MG63 (cell line): ENCODE measurements around the gene RNF41. TPM values are rescaled to one million over a fixed set of nuclear protein-coding genes. Genes with fewer than 3 reads are reported as not detected.
"Not testable (repeated sequence)": the region's sequence is repeated elsewhere in the genome, so short reads cannot be mapped to it uniquely, and the experiment has no call there.

Source experiments
- DNase-seq: peaks from one replicate; pipeline ENCODE4 v3.0.0-alpha.2; 2020
- H3K27me3 ChIP-seq: fragments of 250-450 bp; sonication (Bioruptor Pico); 2 replicates; pipeline ENCODE4 v1.5.1; 2020; ENCODE audit warnings: mild to moderate bottlenecking, moderate library complexity
- H3K36me3 ChIP-seq: fragments of 250-450 bp; sonication (Bioruptor Pico); 2 replicates; pipeline ENCODE4 v1.5.1; 2020; ENCODE audit warnings: mild to moderate bottlenecking, moderate library complexity
- H3K4me3 ChIP-seq: fragments of 250-450 bp; sonication (Bioruptor Pico); 2 replicates; pipeline ENCODE4 v1.5.1; 2020; ENCODE audit warnings: mild to moderate bottlenecking, moderate library complexity
- H3K9me3 ChIP-seq: fragments of 250-450 bp; sonication (Bioruptor Pico); 2 replicates; pipeline ENCODE4 v1.5.1; 2020; ENCODE audit warnings: mild to moderate bottlenecking, moderate library complexity
- total RNA-seq: library from RNA; depleted of rRNA; stranded (reverse); fragments of >200 nt; shearing (Covaris generic); gene quantifications from 2 replicates; pipeline ENCODE4 v1.2.3, GENCODE V29; 2014; ENCODE audit warnings: low replicate concordance

The RNF41 gene
- total RNA-seq, 1 experiment from 2014 or later = 107 TPM

GRCh38 chr12:56162468-56163290 is 59.0 kb downstream of the RNF41 start:
- no peak for DNase-seq
- Histone ChIP-seq H3K36me3 (peaks cover 69% of the 10 kb centered on the region), H3K9me3 (no peaks in the 10 kb centered on the region), H3K4me3 (no peak overlapping the region), H3K27me3 (no peaks in the 10 kb centered on the region)

- no peak for DNase-seq
- Histone ChIP-seq H3K36me3 (peaks cover 63% of the 10 kb centered on the region), H3K4me3 (no peak overlapping the region)
Measured at GRCh38 chr12:56161690-56162351, 59.9 kb downstream of the RNF41 start.

DNA sequence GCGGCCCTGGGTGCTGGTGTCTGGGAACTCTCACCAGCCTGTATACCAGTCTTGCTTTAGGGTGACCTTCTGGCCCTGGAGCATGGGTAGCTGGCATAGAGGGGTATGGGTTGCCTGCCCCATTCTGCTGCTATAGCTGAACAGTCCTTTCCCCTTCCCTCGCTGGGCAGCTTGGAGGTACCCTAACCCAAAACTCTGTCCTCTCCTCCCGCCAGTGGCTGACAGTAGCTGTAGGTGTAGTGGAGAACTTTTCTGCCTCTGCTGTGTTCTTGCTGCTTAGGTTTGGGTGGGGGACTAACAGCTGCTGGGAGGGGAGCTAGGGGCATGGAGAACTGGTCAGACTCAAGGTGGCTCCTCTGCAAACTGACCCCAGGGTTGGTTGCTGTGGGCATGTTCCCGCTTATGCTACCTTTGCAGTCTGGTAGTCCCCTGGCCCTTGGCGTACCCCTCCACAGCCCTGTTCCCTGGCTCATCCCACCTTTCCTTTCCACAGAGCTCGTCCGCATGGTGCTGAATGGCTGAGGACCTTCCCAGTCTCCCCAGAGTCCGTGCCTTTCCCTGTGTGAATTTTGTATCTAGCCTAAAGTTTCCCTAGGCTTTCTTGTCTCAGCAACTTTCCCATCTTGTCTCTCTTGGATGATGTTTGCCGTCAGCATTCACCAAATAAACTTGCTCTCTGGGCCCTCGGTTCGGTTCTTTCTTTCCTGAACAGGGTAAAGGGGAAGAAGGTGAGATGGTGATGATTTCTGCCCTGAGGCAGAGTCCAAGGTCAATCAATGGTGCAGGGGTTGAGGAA is 60.6 kb downstream of the RNF41 start:
- Histone ChIP-seq H3K4me3 (no peak overlapping the region), H3K27me3 (no peaks in the 10 kb centered on the region), H3K9me3 (no peaks in the 10 kb centered on the region), H3K36me3 (peaks cover 61% of the 10 kb centered on the region)
- DNase-seq = no peak

More at GRCh38 chr12:56161690-56162351, 59.9 kb downstream of the RNF41 start:
- no peaks in the 10 kb centered on the region for H3K9me3 ChIP-seq
- no peaks in the 10 kb centered on the region for H3K27me3 ChIP-seq

DNA sequence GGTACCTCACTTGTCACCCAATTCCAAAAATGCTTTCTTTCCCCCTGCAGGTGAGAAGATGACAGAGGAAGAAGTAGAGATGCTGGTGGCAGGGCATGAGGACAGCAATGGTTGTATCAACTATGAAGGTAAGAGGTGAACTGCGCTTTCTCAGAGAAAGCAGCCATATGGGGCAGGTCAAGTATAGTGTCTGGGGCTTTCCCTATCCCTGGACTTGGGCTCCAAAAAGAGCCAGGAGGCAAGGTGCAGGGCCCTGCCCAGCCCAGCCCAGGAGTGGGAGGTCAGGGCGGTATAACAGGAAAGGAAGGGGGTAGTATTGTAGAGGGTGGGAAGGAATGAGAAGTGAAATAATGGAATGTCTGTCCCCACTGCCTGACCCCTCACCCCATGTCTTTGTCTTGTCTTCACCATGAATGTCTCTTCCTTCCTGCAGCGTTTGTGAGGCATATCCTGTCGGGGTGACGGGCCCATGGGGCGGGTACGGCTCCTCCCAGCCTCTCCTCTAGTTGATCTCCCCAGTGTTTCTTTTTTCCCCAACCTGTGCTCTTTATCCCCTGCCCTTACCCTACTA is 61.4 kb downstream of the RNF41 start:
- Histone ChIP-seq H3K36me3 (peaks cover 61% of the 10 kb centered on the region), H3K4me3 (peak overlapping the region; percentile 78), H3K27me3 (no peaks in the 10 kb centered on the region), H3K9me3 (no peaks in the 10 kb centered on the region)
- no peak for DNase-seq

DNA sequence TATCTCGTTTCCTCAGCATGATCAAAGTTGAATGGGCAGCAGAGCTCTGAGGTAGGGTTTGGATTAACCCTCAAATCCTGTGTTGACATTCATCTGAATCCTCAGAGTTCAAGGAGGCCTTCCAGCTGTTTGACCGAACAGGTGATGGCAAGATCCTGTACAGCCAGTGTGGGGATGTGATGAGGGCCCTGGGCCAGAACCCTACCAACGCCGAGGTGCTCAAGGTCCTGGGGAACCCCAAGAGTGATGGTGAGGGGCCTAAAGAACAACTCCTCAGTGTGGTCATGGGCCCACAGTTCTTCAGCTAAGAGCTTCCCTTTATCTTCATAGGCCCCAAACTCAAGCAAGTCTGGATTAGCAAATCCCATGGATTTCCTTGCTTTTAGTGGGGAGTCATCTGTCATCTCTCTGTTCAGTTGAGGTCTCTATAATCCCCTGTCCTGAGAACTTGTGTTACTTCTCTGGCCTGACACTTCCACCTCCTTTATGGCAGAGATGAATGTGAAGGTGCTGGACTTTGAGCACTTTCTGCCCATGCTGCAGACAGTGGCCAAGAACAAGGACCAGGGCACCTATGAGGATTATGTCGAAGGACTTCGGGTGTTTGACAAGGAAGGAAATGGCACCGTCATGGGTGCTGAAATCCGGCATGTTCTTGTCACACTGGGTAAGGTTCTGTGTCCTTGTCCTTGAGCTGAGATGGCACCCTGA is 62.1 kb downstream of the RNF41 start:
- H3K36me3 ChIP-seq = peaks cover 59% of the 10 kb centered on the region

DNA sequence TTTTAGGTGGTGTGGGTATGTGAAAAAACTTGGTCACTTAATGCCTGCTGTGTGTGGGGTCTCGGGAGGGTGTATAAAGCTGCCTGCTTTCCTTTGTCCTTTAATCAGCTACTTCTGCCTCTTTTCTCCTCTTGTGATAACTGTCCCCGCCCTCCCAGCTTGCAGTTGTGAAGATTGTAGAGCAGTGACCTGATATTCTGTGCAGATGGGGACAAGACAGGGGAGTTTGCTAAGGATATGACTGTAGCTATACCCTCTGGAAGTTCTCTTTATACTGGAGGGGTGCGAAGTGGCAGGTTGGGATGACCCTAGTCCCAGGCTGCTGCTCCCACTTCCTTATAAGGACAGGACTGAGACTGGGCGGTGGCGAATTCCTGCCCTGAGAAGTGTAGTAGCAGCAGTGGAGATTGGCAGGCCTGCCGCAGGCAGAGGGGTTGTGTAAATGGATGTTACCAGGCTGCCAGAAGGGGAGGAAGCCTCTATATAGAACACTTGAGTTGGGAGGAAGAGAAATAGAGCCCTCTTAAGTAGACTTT is 62.7 kb downstream of the RNF41 start:
- no peaks in the 10 kb centered on the region for H3K9me3 ChIP-seq
- H3K36me3 ChIP-seq = peaks cover 59% of the 10 kb centered on the region
- peak overlapping the region; percentile 78 for H3K4me3 ChIP-seq
- H3K27me3 ChIP-seq = no peaks in the 10 kb centered on the region
- peak; percentile 64 for DNase-seq

More for the DNA sequence above, 62.1 kb downstream of the RNF41 start:
- no peaks in the 10 kb centered on the region for H3K27me3 ChIP-seq
- H3K9me3 ChIP-seq = no peaks in the 10 kb centered on the region
- no peak for DNase-seq
- peak overlapping the region; percentile 78 for H3K4me3 ChIP-seq

DNA sequence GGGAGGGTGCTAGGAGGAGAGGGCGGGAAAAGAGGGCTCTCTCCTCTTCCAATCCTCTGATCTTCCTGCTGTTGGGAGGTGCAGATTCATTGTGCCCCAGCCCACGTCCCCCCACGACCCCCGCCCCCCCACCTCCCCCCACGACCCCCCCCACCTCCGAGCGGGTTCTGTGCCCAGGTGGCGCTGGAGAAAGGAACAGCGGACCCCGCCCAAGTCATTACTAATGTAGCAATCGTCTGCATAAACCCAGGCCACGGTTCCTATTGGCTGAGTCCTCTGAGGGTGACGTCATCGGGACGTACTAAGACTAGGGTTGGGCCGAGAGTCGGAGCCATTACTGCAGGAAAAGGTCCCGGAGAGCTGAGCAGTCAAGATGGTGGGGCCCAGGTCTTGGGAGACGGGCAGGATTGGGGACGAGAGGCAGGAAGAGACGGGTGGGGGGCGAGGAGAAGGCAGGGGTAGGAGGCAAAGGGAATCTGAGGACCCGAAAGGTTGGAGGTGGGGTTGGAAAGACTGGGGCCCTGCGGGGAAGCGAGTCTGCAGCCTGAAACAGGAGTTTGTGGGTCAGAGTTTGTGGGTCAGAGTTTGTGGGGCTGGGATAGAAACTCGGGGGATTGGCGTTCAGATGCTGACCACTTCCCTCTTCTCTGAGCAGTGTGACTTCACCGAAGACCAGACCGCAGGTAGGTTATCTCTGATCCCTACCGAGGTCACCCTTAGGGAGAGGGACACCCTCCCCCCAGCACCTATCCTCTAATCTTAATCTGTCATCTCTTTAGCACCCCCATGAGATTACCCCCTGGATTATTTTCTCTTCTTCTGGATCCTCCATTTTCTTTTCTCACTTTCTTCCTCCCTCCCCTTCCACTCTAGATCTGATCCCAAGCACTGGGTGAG is 63.4 kb downstream of the RNF41 start, which contains the start of gene MYL6:
Gene MYL6 (plus strand): TSS at position 331 of the 897 bp plus-strand sequence. CDS start 43 bp downstream, at position 374.
- H3K9me3 ChIP-seq = no peaks in the 10 kb centered on the region
- H3K4me3 ChIP-seq = peak within 1 kb of the TSS; percentile 78
- H3K27me3 ChIP-seq = no peaks in the 10 kb centered on the region
- H3K36me3 ChIP-seq = peaks cover 55% of the 10 kb centered on the region
- DNase-seq = peak; percentile 96

- no peaks in the 10 kb centered on the region for H3K9me3 ChIP-seq
- peaks cover 47% of the 10 kb centered on the region for H3K36me3 ChIP-seq
- H3K27me3 ChIP-seq = no peaks in the 10 kb centered on the region
- DNase-seq = peak; percentile 82
- H3K4me3 ChIP-seq = peak overlapping the region; percentile 78
Measured at GRCh38 chr12:56157201-56158028, 64.3 kb downstream of the RNF41 start.

DNA sequence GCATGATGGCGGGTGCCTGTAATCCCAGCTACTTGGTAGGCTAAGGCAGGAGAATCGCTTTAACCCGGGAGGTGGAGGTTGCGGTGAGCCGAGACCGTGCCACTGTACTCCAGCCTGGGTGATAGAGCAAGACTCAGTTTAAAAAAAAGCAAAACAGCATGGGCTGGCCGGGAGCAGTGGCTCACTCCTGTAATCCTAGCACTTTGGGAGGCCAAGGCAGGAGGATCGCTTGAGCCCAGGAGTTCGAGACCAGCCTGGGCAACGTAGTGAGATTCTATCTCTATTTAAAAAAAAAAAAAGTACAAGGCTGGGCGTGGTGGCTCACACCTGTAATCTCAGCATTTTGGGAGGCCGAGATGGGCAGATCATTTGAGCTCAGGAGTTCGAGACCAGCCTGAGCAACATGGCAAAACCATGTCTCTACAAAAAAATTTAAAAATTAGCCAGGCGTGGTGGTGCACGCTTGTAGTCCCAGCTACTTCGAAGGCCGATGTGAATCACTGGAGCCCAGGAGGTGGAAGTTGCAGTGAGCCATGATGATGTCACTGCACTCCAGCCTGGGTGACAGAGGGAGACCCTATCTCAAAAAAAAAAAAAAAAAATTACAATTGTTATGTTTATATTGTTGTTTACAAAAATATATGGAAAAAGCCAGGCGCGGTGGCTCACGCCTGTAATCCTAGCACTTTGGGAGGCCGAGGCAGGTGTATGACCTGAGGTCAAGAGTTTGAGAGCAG is 65.1 kb downstream of the RNF41 start:
- not testable (repeated sequence) for H3K4me3 ChIP-seq, H3K9me3 ChIP-seq, H3K27me3 ChIP-seq, DNase-seq
- peaks cover 42% of the 10 kb centered on the region for H3K36me3 ChIP-seq

DNA sequence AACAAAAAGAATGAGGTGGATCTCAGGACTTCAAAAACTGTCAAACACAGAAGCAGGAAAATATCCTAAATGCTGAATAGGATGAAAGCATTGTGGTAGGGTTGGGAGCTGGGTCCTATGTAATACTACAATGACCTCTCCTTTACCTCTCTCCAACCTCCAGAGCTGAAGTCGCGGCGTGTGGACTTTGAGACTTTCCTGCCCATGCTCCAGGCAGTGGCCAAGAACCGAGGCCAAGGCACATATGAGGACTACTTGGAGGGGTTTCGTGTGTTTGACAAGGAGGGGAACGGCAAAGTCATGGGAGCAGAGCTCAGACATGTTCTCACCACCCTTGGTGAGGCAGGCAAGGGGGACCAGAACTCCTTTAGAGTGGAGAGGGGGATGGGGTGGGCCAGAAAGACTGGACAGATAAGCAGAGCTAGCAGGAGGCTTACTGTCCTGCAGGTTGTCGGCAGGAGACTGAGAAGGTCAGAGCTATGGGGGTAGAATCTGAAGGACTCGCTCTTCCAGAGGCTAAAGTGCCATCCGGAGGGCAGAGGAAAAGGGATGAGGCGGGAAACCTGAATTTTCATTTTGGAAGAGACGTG is 66.4 kb downstream of the RNF41 start:
- no peak for DNase-seq
- no peaks in the 10 kb centered on the region for H3K9me3 ChIP-seq
- H3K4me3 ChIP-seq = no peak overlapping the region
- no peaks in the 10 kb centered on the region for H3K27me3 ChIP-seq
- H3K36me3 ChIP-seq = peaks cover 29% of the 10 kb centered on the region

DNA sequence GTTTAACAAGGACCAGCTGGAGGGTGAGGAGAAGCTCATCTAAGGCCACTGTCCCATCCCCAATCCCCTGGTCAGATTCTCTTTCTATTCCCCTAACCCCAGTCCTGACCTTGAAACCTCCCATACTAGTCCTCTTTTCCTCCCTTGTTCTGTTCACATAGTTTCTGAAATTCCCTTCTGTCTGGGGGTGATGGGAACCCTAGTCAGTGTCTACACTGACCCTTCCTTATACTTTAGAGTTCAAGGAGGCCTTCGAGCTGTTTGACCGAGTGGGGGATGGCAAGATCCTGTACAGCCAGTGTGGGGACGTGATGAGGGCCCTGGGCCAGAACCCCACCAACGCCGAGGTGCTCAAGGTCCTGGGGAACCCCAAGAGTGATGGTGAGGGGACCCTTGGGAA is 66.9 kb downstream of the RNF41 start:
- no peak for DNase-seq
- Histone ChIP-seq H3K9me3 (no peaks in the 10 kb centered on the region), H3K27me3 (no peaks in the 10 kb centered on the region), H3K4me3 (no peak overlapping the region), H3K36me3 (peaks cover 23% of the 10 kb centered on the region)

DNA sequence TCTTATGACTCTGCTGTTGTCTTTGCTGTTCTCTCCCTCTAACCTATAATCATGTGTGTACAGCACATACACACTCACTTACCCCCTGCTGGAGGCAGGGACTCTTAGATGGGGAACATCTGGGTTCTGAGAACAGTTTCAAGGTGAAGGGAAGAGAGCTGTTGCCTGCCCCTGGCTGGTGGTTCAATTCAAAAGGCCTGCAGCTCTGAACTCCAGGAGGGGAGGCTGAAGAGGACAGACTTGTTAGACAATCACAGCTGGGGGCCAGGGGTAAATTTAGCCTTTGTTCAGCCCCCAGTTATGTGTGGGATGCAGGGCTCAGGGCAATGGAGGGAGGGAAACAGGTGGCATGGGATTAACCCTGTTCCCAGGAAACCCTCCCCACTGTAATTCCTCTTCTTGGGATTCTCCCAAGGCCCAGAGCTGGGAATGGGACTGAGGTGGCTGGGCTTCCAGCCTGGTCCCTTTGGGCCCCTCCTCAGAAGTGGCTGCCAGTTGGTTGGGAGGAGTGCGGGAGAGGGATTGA is 67.4 kb downstream of the RNF41 start:
- DNase-seq = no peak
- Histone ChIP-seq H3K9me3 (no peaks in the 10 kb centered on the region), H3K4me3 (no peak overlapping the region), H3K27me3 (no peaks in the 10 kb centered on the region), H3K36me3 (peaks cover 18% of the 10 kb centered on the region)

DNA sequence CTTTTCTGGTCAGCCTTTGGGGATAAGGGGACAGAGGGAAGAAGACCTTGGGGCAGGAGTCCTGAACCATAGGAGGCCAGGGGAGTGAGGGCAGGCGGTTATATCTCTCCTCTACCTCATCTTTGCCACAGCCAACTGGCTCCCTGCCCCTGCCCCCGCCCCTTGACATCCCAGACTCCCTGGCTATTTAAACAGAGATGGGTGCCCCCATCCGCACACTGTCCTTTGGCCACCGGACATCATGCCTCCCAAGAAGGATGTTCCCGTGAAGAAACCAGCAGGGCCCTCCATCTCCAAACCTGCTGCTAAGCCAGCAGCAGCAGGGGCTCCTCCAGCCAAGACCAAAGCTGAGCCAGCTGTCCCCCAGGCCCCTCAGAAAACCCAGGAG is 68.0 kb downstream of the RNF41 start:
- DNase-seq = no peak
- no peak overlapping the region; the same call in 1 of the 2 replicates for H3K4me3 ChIP-seq

More for the DNA sequence above, 68.0 kb downstream of the RNF41 start:
- H3K9me3 ChIP-seq = no peaks in the 10 kb centered on the region
- H3K36me3 ChIP-seq = peaks cover 12% of the 10 kb centered on the region
- H3K27me3 ChIP-seq = no peaks in the 10 kb centered on the region
